Hepatocyte (in vitro differentiated cells): ENCODE measurements around the gene IRF6. TPM values are rescaled to one million over a fixed set of nuclear protein-coding genes. Genes with fewer than 3 reads are reported as not detected.

ENCODE experiments used
- DNase-seq: peaks from one replicate; pipeline ENCODE4 v3.0.0-alpha.2; 2016; ENCODE audit warnings: low spot score
- H2AFZ ChIP-seq: fragments of 200-600 bp; sonication (generic); 2 replicates; pipeline ENCODE4 v1.6.0; 2016; ENCODE audit warnings: antibody characterized with exemption, mild to moderate bottlenecking
- H3K27ac ChIP-seq: fragments of 200-600 bp; sonication (generic); 2 replicates; pipeline ENCODE4 v1.5.1; 2016; ENCODE audit warnings: mild to moderate bottlenecking
- H3K27me3 ChIP-seq: fragments of 200-600 bp; sonication (generic); 2 replicates; pipeline ENCODE4 v1.6.1; 2016
- H3K36me3 ChIP-seq: fragments of 200-600 bp; sonication (generic); replicated peaks from 2 replicates; pipeline ENCODE4 v1.5.1; 2016; ENCODE audit warnings: low read depth; ENCODE audit not compliant: insufficient read depth
- H3K4me1 ChIP-seq: fragments of 200-600 bp; sonication (generic); 2 replicates; pipeline ENCODE4 v1.5.1; 2016; ENCODE audit warnings: mild to moderate bottlenecking, moderate library complexity; ENCODE audit not compliant: insufficient read depth
- H3K4me2 ChIP-seq: fragments of 200-600 bp; sonication (generic); 2 replicates; pipeline ENCODE4 v1.6.0; 2016
- H3K4me3 ChIP-seq: fragments of 200-600 bp; sonication (generic); 2 replicates; pipeline ENCODE4 v1.5.1; 2016; ENCODE audit warnings: mild to moderate bottlenecking
- H3K79me2 ChIP-seq: fragments of 200-600 bp; sonication (generic); 2 replicates; pipeline ENCODE4 v1.6.0; 2017; ENCODE audit warnings: mild to moderate bottlenecking
- H3K9me2 ChIP-seq: fragments of 200-600 bp; sonication (generic); replicated peaks from 2 replicates; pipeline ENCODE4 v1.6.0; 2017; ENCODE audit warnings: mild to moderate bottlenecking; ENCODE audit not compliant: insufficient read depth
- H3K9me3 ChIP-seq: fragments of 200-600 bp; sonication (generic); 2 replicates; pipeline ENCODE4 v1.5.1; 2016; ENCODE audit warnings: low read depth, mild to moderate bottlenecking
- H4K20me1 ChIP-seq: fragments of 200-600 bp; sonication (generic); 2 replicates; pipeline ENCODE4 v1.6.0; 2016; ENCODE audit warnings: mild to moderate bottlenecking; ENCODE audit not compliant: insufficient read depth, poor library complexity, severe bottlenecking
- EZH2 ChIP-seq: fragments of 200-600 bp; sonication (generic); IDR thresholded peaks from 2 replicates; pipeline ENCODE4 v1.6.1; 2016; ENCODE audit warnings: antibody characterized with exemption, mild to moderate bottlenecking, borderline replicate concordance
- EZH2phosphoT487 ChIP-seq: fragments of 200-600 bp; sonication (generic); IDR thresholded peaks from one replicate; pipeline ENCODE4 v1.6.1; 2018; ENCODE audit warnings: antibody characterized with exemption, mild to moderate bottlenecking, low read depth, moderate library complexity; ENCODE audit not compliant: unreplicated experiment, severe bottlenecking
- WGBS: methylation state at CpG from one replicate; pipeline ENCODE4 v1.1.6; 2016; ENCODE audit warnings: low lambda C conversion rate; ENCODE audit errors: missing lambda C conversion rate; 5-methylcytosine and 5-hydroxymethylcytosine counted together
- polyA plus RNA-seq: library from polyadenylated mRNA; unstranded; fragments of >200 nt; fragmentation: Nextera tagmentation; extraction: Ambion mirVana; gene quantifications from 2 replicates; pipeline ENCODE4 v1.2.1, GENCODE V29; 2016
- total RNA-seq: library from RNA; depleted of rRNA; stranded (reverse); fragments of >200 nt; gene quantifications from 2 replicates; pipeline ENCODE4 v1.2.3, GENCODE V29; 2014
- TF ChIP-seq, protein P1 (sequence below): fragments of 200-600 bp; sonication (generic); IDR thresholded peaks from 2 replicates; pipeline ENCODE4 v1.5.1; 2016; ENCODE audit warnings: antibody characterized with exemption, mild to moderate bottlenecking; ENCODE audit not compliant: poor library complexity

IRF6 gene
- total and polyA plus RNA-seq, 2 experiments from 2014 or later = 31.0 to 35.3 TPM

- H3K9me2 ChIP-seq = no peaks in the 10 kb centered on the region
- no peaks in the 10 kb centered on the region for H4K20me1 ChIP-seq
- TF ChIP-seq, protein P1, sequence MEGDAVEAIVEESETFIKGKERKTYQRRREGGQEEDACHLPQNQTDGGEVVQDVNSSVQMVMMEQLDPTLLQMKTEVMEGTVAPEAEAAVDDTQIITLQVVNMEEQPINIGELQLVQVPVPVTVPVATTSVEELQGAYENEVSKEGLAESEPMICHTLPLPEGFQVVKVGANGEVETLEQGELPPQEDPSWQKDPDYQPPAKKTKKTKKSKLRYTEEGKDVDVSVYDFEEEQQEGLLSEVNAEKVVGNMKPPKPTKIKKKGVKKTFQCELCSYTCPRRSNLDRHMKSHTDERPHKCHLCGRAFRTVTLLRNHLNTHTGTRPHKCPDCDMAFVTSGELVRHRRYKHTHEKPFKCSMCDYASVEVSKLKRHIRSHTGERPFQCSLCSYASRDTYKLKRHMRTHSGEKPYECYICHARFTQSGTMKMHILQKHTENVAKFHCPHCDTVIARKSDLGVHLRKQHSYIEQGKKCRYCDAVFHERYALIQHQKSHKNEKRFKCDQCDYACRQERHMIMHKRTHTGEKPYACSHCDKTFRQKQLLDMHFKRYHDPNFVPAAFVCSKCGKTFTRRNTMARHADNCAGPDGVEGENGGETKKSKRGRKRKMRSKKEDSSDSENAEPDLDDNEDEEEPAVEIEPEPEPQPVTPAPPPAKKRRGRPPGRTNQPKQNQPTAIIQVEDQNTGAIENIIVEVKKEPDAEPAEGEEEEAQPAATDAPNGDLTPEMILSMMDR = no peak
- TF ChIP-seq EZH2 = no peak
- TF ChIP-seq EZH2phosphoT487 = no peak
- no peak overlapping the region for H2AFZ ChIP-seq
- WGBS = 89% methylated on average over 5 of the region's 5 CpGs
- no peak for DNase-seq
- no peak overlapping the region for H3K4me2 ChIP-seq
- no peaks in the 10 kb centered on the region for H3K9me3 ChIP-seq
- H3K36me3 ChIP-seq = no peaks in the 10 kb centered on the region
- no peak overlapping the region for H3K4me3 ChIP-seq
- peaks cover 5% of the 10 kb centered on the region for H3K27me3 ChIP-seq
- H3K79me2 ChIP-seq = no peaks in the 10 kb centered on the region
- H3K4me1 ChIP-seq = no peaks in the 10 kb centered on the region
- H3K27ac ChIP-seq = no peak overlapping the region
Measured at GRCh38 chr1:209756615-209757445, 49.1 kb downstream of the IRF6 start.

- H3K27ac ChIP-seq = no peak within 1 kb of the TSS
- H3K9me3 ChIP-seq = no peaks in the 10 kb centered on the region
- H4K20me1 ChIP-seq = no peaks in the 10 kb centered on the region
- no peaks in the 10 kb centered on the region for H3K4me1 ChIP-seq
- DNase-seq = no peak
- TF ChIP-seq, protein P1 = no peak
- TF ChIP-seq EZH2phosphoT487 (no peak), EZH2 (no peak)
- H3K36me3 ChIP-seq = no peaks in the 10 kb centered on the region
- H3K4me2 ChIP-seq = no peak within 1 kb of the TSS
- H3K79me2 ChIP-seq = no peaks in the 10 kb centered on the region
- H3K4me3 ChIP-seq = no peak within 1 kb of the TSS
- H3K27me3 ChIP-seq = no peaks in the 10 kb centered on the region
- no peaks in the 10 kb centered on the region for H3K9me2 ChIP-seq
- no peak within 1 kb of the TSS for H2AFZ ChIP-seq
- 71% methylated on average over 10 of the region's 10 CpGs for WGBS
Measured at GRCh38 chr1:209755926-209756614, 49.9 kb downstream of the IRF6 start, which contains the start of gene TRAF3IP3. TRAF3IP3 (plus strand) TSS chr1:209756053; CDS start chr1:209760040, 3,987 bp downstream.

DNA sequence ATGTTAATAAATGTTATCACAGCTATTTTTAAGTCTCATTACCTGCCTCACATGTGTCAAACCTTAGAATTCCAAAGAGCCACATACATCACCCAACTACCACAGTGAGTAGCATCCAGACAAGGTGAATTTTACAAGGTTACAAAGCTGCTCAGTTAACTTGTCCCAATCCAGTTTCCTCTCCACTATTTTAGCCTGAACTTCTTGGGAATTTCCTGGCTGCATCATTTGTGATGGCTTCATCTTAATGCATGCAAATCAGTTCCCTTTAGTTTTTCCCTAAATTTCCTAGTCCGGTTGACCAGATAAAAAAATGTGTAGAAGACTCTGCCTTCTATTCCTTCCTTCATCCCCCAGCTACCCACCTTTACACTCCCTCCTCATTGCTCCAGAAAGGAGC, 50.7 kb downstream of the IRF6 start:
- H3K36me3 ChIP-seq = no peaks in the 10 kb centered on the region
- DNase-seq = no peak
- H3K27ac ChIP-seq = no peak overlapping the region
- no peak overlapping the region for H2AFZ ChIP-seq
- 79% methylated on average over 1 of the region's 1 CpG for WGBS
- TF ChIP-seq EZH2 (no peak), EZH2phosphoT487 (no peak)
- TF ChIP-seq, protein P1 = no peak
- H3K4me1 ChIP-seq = no peaks in the 10 kb centered on the region
- no peaks in the 10 kb centered on the region for H3K27me3 ChIP-seq
- H3K4me2 ChIP-seq = no peak overlapping the region
- H3K9me3 ChIP-seq = no peaks in the 10 kb centered on the region
- H3K79me2 ChIP-seq = no peaks in the 10 kb centered on the region
- H4K20me1 ChIP-seq = no peaks in the 10 kb centered on the region
- H3K9me2 ChIP-seq = no peaks in the 10 kb centered on the region
- H3K4me3 ChIP-seq = no peak overlapping the region
